ENCODE measurements around the gene MRPS33.
"Not testable (repeated sequence)": the region's sequence is repeated elsewhere in the genome, so short reads cannot be mapped to it uniquely, and the experiment has no call there.

MRPS33 gene

DNA sequence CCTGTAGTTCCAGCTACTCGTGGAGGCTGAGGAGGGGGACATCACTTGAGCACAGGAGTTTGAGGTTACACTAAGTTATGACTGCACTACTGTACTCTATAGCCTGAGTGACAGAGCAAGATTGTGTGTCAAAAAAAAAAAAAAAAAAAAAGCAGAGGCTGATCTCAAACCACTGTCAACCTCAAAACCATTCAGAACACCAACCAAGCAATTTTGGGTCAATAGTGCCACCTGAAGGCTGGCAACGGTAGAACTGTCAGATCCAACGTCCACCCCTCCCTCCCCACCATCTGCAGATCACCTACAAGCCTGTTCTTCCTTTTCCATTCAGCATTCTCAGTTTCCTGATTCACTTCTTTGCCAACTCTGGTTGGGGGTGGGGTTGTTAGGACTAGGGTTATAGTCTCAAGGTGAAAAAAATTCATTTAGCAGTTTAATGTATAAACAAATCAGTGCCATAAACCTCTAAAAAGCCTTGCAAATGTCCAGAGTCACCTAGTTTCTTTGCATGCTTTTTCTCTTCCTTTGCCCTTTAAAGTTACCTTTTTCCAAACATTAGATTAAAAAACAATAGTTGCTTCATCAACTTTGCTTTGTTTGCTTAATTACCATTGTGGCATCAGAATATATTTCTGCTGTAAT lies 2.6 kb downstream of the MRPS33 start:
- peak; percentile 44 to 59 for DNase-seq (ENCODE audit: low read depth in 2 of 2)

DNA sequence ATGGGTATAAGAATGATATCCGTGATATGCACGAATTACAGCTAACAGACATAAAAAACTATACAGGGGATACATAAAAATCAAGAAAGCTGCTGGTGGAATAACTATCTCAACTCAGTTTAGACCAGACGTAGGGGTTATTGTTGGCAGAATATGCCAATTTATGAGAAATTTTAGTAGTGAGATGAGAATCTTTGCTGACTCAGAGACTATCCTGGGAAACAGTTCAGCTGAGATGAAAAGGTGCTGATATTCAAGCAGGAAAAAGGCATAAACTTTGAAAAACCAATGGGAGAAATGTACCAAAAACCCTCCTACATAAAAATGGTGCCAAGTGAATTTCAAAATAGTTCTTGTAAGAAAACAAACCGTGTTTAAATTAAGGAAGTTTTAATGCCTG lies 3.3 kb downstream of the MRPS33 start:
- DNase-seq (ENCODE audit: low read depth in 2 of 2), result no peak

DNA sequence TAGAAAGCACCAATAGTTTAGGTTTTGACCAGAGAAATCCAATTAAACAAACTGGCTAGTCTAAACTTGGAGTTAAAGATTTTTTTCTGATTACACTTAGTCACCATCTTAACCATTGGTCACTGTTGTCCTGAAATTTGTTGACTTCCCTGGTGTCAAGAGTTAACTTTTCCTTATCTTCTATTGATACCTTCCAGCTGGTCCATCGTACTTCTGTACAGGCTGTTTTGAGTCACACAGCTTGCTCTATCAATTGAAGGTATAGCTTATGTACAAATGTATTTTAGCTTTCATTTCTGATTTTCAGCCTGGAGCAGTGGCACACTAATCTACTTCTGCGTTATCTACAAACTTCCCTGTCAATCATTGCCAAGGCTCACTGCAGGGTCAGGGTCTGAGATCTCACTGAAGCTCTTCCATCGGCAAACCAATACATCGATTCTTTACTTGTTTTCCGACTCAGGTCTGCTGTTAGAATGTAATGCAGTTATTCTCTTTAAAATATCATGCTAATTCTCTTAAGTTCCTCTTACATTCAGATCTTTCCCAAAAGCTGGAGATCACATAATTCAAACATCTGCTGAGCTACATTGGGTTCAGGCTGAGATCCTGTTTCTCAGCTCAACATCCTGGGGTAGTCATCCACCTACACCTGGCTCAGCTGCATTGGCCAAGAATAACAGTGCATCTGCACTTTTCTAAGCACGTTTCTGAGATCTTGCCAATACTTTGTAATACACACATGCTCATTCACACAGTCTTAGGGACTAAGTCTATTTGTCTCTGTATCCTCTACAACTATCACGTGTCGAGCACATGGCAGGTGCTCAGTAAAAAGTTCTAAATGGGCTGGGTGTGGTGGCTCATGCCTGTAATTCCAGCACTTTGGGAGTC lies 11.3 kb downstream of the MRPS33 start:
- DNase-seq (ENCODE audit: low read depth in 2 of 2), result no peak

DNA sequence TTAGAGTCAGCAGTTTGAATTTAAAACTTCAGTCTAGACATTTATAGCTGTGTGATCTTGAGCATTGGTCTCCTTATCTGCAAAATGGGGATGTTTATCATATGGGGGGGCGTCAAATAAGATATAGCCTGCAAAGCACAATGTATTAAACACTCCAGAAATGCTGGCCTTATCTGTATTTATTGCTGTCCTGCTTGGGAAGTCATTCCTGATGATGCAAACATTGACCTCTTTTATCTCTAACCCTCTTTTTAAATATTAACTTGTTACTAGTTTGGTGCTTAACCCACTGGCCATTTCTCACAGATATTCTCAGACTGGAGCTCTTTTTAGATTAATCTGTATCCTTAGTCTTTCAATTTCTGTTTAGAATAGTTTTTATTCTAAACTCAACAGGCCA lies 13.2 kb downstream of the MRPS33 start:
- DNase-seq (ENCODE audit: low read depth in 2 of 2), result no peak

DNA sequence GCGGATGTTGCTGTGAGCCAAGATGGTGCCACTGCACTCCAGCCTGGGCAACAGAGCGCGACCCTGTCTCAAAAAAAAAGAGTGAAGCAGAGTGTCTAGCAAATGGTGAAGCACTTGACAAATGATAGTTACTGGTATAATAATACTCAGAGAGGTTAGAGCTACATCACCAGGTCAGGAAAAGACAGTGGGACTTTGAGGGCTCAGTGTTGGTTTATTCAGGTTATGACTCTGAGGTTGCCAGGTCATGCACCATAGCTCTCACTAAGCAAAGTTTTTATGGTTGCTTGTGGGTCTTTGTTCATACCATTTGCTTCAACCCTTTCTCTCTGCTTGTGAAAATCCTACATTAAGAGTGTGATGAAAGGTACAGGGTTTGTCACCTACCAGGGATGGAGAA lies 13.6 kb downstream of the MRPS33 start:
- no peak for DNase-seq (ENCODE audit: low read depth in 2 of 2)

DNA sequence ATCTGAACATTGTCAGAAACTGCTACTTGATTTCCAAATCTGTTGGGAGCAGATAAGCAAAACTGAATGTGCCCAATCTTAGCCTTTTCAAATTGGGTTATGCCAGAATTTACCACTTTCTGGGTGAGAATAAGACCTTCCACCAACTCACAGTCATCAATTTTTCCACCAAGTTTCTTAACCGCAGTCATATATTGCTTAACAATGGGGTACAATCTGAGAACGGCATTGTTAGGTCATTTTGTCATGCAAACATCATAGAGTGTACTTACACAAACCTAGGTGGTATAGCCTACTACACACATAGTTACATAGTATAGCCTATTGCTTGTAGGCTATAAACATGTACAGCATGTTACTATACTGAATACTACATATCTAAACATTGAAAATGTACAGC lies 16.0 kb downstream of the MRPS33 start:
- DNase-seq (ENCODE audit: low read depth in 2 of 2), result no peak

DNA sequence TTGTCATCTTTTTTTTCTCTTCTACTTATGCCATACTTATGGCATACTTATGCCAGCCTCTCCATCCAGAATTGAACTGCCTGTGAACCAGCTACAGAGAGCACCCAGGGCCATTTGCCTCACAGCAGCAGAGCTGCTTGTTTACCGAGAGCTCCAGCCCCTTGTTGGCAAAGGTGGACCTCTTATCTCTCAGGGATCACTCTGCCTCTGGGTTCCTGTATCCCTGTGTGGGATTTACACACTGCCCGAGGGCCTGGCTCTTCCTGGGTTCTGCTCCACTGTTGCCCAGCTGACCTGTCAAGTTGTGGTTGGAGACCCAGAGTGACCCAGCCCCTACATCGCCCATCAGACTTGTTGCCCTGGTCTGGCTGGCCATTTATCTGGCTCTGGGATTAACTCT lies 22.3 kb downstream of the MRPS33 start:
- DNase-seq (ENCODE audit: low read depth in 2 of 2), result no peak

DNA sequence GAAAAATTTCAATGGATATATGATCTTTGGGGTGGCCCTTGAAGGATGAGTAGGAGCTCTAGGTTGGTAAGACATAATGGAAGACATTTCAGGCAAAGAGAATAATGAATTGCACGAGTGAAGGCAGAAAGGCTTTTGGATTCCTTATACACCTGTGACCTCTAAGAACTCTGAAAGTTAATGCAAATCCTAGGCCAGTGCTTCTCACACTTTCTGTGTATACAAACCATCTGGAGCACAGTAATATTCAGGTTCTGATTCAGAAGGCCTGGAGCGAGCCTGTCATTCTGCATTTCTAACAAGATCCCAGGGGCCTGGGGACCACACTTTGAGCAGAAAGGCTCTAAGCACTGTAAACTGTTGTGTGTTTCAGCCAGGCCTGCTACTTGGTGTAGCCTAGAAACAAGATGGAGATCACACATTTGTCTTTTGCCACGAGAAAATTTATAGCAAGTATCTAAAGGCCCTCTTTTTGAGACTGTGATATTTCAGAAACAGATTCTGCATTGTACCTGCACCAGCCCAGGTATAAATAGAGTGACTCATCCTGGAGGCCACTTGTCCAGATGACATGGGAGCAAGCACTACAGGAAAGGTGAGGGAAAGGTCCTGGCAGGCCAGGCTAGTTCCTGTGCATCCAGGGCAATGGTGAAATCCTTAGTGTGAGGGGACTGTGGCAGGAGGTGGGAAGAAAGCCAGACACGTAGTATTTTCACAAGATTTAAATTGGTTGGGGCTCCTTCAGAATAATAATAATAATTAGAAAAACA lies 24.4 kb downstream of the MRPS33 start:
- no peak for DNase-seq (ENCODE audit: low read depth in 2 of 2)

DNA sequence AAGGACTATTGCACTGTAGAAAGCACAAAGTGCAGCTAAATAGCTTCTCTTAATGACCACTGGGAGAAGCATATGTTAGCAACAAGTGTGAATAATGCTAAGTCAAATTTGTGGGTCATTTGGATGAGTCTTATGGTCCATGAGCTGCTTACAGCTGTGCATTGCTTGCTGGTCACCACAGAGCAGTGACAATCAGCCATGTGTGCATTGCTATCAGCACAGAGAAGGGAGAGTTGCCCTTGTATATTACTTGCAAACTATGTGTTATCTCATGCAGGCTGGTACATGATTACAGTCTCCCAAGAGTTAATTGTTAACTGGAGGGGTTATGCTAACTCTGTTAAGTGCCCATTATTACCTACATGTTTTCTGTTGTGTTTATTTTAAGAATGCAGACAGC lies 25.7 kb downstream of the MRPS33 start:
- no peak for DNase-seq (ENCODE audit: low read depth in 2 of 2)

DNA sequence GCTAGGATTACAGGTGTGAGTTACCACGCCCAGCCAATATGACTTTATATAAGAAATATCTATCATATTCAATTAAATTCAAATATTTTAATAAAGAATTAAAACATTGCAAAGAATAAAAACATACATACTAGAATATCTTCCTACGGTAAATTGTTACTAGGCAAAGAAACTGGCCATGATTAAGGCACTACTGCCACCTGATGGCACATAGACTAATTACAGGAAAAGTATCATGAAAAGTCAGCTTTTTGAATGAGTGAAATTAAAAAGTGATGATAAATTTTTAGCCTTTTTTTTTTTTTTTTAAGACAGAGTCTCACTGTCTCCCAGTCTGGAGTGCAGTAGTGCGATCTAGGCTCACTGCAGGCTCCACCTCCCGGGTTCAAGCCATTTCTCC lies 30.9 kb downstream of the MRPS33 start:
- no peak for DNase-seq (ENCODE audit: low read depth in 2 of 2)

DNA sequence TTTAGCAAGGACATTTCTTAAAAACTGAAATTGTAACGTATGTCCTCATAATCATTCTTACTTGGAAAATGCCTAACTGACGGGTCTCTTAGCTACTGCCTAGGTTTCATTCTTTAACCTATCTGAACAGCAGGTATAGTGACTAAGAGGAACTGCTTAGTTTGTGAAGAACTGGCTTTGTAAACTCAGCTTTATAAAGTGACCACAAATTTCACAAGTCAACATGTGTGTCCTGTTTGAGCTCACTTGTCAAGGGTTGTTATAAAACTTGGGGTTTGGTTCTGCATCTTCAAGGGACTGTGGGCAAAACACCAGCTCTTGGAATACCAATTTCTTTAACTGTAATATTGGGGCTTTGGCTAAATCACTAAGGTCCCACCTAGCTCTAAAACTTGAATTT lies 32.2 kb downstream of the MRPS33 start:
- DNase-seq (ENCODE audit: low read depth in 2 of 2), result no peak

DNA sequence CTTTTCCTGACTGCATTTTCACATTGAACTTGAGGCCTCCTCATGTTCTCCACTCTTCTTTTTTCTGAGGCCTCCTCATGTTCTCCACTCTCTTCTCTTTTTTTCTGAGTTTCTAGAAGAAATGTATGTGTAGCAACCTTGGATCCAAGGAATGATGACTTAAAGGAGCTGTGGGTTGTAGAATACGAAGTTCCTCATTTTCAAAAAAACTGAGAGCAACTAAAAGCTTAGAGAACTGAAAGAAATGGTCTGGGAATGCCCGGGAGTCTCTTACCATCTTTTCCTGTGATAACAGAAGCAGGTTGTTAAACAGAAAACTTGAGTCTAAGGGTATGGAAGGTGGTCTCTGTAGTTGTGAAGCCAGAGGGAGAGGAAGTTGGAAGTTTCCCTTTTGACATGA lies 32.8 kb downstream of the MRPS33 start:
- no peak for DNase-seq (ENCODE audit: low read depth in 2 of 2)

DNA sequence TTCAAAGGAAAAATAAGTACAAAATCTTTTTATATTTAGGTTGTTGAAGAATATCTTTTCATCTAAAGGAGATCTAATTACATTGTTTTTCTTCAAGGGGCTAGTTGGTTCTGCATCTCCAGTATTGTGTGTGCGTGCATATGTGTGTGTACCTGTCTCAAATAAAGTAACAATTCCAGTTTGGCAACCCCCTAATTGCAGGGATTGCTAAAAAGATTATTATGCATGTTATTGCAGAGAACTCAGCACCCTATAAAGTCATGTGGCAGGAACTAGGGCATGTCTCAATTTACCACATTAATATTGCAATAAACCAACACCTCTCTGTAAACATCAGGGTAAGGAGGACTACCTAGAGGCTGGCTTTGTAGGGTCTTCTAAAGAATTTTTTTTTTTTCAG lies 37.0 kb downstream of the MRPS33 start:
- no peak for DNase-seq (ENCODE audit: low read depth in 2 of 2)

DNA sequence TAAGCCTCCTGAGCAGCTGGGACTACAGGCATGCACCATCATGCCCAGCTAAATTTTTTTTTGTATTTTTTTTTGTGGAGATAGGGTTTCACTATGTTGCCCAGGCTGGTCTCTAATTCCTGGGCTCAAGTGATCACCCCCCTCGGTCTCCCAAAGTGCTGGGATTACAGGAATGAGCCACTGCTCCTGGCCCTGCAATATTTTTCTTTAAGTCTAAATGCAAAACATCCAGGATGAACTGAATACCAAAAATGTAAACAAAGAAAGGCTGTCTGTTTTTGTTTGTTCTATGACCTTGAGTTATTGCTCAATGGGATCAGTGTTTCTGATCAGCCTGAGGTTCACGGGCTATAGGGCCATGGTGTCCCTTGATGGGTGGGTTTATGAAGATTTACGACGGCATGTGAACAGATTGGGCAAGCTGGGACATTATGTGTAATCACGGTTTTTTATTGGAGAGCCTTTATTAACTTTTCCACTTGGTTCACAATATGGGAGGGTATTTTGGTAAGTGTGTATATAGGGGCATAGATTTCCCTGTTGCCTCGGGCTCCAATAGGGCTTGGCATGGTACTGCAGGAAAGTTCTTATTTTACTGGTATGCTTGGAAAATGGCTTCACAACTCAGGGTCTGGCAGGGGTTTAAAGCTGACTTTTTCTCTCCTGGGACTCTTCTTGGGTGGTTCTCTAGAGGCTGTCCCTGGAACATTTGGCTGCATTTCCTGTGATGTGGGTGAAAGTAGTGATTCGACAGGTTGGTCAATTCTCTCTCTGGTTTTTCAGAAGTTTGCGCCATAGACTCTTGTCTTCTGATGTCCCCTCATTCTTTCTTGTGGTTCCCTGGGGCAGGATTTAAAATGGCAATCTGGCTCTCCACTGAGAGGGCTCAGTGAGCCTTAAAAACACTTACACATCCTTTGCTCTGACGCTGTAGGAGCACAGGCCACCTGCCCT lies 41.6 kb downstream of the MRPS33 start:
- DNase-seq (ENCODE audit: low read depth in 2 of 2), result no peak

DNA sequence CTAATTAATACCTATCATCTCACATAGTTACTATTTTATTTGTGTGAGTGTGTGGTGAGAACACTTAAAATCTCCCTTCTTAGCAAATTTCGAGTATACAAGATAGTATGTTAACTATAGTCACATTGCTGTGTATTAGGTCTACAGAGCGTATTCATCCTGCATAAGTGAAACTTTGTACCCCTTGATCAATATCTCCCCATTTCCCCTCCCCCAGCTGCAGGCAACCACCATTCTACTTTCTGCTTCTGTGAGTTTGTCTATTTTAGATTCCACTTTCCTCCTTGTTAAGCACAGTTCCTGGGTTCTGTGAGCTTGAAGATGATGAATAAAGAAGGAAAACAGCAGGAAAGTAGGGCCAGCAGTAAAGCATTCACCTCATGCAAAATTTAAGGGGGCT lies 42.4 kb downstream of the MRPS33 start:
- no peak for DNase-seq (ENCODE audit: low read depth in 2 of 2)

DNA sequence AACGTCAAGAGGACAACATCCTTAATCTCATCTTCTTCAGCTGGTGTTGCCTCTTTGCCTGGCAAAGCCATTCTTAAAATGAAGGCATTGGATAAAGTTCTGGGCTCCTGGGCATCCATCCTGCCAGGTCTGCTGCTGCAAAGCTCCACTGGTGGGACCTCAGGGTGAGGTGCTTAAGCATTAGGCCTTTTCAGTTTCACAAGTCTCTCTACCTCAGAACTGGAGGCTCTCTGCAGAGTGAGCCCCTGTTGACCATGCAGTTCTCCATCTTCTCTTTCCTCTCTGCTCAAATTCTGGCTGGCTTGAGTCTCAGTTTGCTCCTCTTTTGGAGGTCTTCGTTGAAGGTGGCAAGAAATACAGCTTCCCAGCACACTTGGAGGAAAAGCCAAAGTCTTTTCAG lies 47.3 kb downstream of the MRPS33 start:
- DNase-seq (ENCODE audit: low read depth in 2 of 2), result no peak

DNA sequence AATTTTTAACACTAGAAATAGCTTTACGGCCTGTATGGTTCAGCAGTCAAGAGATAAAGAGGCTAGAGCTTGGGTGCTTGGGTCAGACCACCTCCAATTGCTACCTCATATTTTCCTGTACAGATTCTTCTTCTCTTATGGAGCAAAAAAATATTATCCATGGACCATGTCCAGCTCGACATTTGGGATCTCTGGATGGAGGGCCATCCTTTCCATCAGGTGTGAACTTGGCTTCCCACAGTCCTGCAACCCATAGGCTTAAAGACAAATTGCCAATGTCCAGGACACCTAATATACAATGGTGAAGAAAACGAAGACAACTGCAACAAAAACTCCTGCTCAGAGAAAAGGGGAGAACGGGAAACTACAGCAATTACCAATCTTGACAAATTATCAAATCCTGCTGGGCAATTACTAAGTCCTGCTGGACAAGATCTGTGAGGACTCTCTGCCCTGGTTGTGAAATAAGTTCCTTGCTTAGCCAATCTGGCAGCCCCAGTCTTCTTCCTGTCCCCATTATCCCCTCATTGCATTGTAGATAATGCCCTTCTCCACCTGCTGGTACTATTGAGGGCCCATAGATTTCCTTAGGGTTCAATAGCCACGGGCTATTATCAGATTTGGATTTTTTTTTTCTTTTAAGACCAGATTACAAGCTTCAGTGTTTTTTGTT lies 48.1 kb downstream of the MRPS33 start:
- no peak for DNase-seq (ENCODE audit: low read depth in 2 of 2)

DNA sequence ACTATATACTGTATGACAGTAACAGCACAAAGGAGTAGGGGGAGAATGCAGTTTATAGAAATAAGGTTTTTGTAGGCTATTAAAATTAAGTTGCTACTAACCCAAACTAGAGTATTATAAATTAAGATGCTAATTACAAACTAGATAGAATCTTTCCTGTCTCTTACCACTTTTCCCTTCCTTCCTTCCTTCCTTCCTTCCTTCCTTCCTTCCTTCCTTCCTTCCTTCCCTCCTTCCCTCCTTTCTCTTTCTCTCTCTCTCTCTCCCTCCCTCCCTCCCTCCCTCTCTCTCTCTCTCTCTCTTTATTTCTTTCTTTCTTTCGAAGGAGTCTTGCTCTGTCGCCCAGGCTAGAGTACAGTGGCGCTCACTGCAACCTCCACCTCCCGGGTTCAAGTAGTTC lies 53.6 kb downstream of the MRPS33 start:
- no peak for DNase-seq (ENCODE audit: low read depth in 2 of 2)

DNA sequence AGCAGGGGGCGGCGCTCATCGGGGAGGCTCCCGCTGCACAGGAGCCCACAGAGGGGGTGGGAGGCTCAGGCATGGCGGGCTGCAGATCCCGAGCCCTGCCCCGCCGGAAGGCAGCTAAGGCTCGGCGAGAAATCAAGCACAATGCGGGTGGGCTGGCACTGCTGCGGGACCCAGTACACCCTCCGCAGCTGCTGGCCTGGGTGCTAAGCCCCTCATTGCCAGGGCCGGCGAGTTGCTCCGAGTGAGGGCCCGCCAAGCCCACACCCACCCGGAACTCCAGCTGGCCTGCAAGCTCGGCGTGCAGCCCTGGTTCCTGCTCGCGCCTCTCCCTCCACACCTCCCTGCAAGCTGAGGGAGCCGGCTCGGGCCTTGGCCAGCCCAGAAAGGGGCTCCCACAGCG lies 57.8 kb downstream of the MRPS33 start:
- DNase-seq (ENCODE audit: low read depth in 2 of 2), result not testable (repeated sequence)

All from stimulated activated CD4-positive, alpha-beta T cell treated with anti-CD3 and anti-CD28 coated beads, Interleukin-4, amount 100 ng/mL, for 48 hours (primary cell).